GM21381 (cell line): Measurements from ENCODE around the gene DSTN.

ENCODE experiments used
- ATAC-seq: cut with Tn5 transposase; IDR thresholded peaks from one replicate; pipeline ENCODE4 v1.9.1; 2021; ENCODE audit warnings: mild to moderate bottlenecking, moderate library complexity; ENCODE audit not compliant: unreplicated experiment

Gene DSTN

GRCh38 chr20:17622851-17623508, 53.1 kb downstream of the DSTN start:
- no peak for ATAC-seq

DNA sequence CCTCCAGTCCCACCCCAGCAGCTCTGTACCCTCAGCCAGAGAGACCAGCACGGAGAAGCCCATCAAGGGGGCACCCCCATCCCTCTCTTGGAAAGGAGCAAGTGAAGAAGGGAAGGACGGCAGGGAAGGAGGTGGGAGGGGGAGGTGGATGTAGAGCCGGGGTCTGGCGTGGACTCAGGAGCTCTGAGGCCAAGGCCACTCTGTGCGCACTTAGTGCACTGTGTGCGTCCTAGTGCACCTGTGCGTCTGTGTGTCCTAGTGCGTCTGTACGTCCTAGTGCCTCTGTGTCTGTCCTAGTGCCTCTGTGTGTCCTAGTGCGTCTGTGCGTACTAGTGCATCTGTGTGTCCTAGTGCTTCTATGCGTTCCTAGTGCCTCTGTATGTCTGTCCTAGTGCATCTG, 54.2 kb downstream of the DSTN start:
- no peak for ATAC-seq

DNA sequence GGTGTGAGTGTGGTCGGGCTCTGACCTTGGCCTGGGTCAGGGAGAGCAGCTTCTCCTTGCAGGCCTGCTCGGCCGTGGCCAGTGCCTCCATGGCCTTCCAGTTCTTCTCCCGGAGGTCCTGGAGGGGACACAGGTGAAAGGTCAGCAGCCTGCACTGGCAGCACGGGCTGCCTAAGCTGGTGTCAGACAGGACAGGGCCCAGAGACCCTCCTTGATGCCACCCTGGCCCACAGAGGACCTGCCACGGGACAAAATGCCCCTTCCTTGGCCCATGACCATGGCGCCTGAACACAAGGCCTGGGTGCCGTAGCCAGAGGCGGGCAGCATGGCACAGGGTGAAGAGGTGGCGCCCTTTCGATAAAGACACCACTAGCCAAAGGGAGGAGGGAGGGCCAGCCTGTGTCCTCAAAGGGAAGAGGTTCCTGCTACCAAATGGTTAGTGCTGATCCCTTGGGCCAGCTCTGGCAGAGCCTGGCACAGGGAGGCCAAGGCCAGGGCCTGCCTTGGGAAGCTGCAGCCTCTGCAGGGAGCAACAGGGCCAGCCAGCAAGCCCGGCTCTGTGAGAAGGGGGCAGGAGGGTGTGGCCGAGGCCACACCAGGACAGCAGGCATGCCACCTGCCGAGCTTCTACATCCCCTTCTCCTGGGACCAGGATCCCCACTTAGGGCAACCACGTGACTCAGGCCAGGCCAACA, 54.8 kb downstream of the DSTN start:
- ATAC-seq, result no peak

GRCh38 chr20:17625246-17626051, 55.6 kb downstream of the DSTN start:
- no peak for ATAC-seq

- ATAC-seq, result no peak
Measured at GRCh38 chr20:17626217-17627007, 56.5 kb downstream of the DSTN start.

GRCh38 chr20:17627101-17627955, 57.5 kb downstream of the DSTN start:
- ATAC-seq, result no peak

DNA sequence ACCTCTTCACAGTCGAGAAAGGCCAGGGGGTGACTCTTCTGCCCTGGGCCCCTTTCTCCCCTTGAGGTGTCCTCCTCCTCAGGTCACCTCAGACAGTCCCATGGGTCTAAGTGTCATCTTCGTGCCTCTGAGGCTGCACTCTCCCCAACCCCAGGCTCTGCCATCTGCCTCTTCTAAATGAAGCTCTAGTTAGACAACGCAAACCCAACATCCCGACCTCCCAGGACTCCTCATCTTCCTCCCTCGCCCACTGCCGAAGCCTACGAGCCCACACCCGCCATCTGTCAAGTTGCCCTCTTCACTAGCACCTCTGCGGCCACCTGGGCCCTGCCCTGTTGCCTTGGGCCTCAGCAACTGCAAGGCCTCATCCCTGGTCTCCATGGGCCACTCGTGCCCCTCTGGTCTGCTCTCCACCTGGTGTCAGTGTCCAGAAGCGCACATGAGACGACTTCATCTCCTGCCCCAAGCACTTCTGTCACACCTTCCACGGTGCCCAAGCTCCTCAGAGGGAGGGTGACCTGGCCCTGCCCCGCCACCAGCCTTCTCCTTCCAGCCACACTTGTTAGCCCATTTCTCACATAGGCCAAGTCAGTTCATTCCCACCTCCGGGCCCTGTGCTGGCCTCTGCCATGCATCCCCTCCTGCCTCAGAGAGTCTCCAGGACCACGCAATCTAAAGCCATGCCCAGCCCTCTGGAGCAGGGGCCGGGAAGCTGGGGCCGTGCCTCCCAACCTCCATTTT, 58.4 kb downstream of the DSTN start:
- ATAC-seq, result no peak

DNA sequence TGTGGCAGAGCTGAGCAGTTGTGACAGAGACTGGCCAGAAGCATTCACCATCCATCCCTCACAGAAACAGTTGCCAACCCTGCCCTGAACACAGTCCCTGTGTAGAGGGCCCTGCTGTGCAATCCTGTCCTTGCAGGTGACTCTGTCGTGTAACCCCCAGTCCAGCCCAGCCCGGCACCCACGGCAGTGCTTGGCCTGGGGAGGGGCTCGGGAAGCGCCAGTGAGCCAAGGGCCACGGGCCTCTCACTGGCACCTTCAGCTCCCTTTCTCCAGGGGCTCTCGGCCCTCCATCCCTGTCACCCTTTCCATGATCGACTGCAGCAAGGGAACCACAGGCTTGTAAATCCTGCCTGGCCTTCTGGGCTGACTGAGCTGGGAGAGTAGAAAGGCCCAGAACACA, 59.1 kb downstream of the DSTN start:
- no peak for ATAC-seq

DNA sequence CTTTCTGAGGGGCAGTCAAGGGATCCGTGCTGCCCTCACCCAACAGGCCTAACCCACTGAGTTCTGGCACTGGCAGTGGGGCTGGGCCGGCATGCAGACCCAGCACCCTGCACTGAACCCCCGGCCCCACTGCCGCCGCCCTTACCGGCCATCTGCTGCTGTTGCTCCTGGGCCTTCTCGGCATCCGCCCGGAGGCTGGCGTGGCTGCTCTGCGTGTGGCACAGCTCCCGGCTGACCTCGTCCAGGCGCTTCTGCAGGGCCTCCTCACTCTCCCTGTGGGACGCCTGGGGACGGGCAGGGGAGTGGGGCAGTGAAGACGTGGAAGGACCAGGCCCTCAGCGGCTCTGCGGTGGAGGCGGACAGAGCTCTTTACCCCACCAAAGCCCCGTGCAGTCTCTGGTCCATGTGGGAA, 59.8 kb downstream of the DSTN start:
- ATAC-seq, result no peak

DNA sequence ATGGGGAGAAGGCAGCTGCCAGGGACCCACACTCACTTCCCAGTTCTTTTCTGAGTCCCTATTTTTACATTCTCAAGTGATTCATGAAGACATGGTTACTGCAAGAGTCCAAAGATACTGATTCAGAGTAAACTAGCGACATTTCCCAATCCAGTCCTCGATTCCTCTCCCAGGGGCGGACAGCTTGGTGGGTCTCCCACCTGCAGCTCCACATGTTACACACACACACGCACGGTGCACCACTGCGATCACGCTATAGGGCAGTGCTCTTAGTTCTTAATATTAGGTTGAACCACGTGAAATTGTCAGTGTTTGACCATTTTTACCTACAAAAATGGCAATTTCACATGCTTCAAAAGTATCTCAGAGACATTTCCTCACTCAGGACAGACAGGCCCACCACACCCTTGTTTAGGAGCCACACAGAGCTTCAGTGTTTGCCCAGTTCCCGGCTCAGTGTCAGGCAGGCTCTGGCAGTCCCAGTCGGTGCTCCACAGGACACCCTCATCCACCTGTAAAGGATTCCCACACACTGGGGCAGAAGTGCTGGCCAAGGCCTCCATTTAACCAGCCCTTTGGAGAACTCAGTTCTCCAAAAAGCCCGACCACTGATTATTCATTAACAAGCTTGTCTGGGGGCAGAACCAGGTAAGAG, 60.4 kb downstream of the DSTN start:
- no peak for ATAC-seq

DNA sequence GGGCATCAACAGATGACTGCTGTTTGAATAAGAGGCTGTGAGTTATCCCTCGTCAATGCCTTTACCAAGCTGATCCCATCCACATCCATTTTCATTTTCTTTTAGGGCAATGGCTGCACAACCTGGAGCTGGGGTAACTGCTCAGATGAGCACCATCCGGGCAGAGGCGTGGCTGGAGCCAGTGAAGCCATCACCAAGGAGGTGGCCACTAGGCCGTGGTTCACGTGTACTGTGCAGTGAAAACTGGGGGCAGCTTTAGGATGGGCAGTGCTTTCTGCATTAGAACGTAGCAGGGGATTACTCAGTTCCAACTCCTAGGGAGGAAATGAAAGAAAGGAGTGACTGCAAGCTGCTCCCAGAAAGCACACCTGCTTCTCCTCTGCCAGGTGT, 60.9 kb downstream of the DSTN start:
- ATAC-seq, result no peak

DNA sequence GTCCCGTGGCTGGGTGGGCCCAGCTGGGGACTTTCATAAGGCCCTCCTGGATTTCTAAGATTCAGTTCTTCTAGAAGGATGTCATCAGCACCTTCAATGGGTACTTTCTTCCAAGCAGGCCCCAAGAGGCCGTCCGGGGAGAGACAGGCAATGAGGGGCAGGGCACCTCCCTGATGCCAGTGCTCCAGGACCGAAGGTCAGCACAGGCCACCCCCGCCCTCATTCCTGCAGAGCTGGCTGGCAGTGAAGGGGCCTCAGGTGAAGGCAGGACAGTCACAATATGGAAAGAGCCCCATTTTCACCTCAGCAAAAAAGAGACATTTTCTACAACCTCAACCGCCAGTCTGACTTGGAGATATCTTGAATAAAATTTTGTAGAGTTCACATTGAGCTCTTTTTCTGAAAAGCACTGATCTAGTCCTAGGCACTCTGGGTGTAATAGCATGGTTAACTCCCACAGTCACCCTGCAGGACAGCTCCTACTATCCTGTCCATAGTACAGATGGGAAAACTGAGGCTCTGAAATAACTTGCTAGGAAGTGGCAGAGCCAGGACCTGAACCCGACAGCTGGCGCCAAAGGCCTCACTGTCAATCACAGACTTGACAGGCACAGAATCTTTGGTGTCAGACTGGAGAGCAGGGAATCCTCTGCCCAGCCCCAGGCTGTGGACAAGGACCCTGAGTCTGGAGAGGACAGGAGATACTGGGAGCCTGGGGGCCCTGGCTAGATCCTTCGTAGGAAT, 61.9 kb downstream of the DSTN start:
- ATAC-seq, result no peak

GRCh38 chr20:17633221-17633849, 63.5 kb downstream of the DSTN start:
- no peak for ATAC-seq

DNA sequence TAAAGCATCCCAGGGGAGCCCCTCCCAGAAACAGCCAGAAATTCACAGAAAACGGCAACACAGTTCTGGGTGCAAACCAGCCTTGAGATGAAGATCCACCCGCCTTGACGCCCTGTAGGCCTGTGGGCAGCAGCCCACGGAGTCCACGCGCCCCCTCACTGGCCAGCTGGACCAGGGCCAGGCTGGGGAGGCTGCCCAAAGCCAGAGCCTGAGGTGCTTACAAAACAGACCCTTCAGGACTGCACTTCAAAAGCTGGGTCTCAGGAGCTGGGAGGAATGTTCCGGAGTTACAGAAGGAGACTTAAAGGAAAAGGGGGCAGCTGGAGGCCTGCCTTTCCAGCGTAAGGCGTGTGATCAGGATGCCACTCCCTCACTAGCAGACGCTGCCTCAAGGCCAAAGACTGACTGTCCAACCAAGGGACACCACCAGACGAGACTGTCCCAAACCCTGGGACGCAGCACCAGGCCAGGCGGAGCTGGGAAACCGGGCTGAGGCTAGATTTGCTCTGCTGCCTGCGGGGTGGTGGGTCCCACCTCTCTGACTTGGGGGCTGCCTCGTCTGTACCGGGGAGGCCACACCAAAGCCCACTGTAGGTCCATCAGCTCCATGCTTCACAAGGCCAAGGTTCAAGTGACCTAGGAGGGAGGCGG, 64.1 kb downstream of the DSTN start:
- no peak for ATAC-seq

GRCh38 chr20:17634661-17635331, 64.9 kb downstream of the DSTN start:
- no peak for ATAC-seq

- no peak for ATAC-seq
Measured at GRCh38 chr20:17635332-17636244, 65.7 kb downstream of the DSTN start.
